NB4 (cell line): Measurements from ENCODE around the gene KIAA1210.

Experiments
- CTCF ChIP-seq: IDR thresholded peaks from one replicate; pipeline ENCODE4 v1.5.1; 2012; ENCODE audit warnings: low read depth, low read length
- POLR2A ChIP-seq: IDR thresholded peaks from 2 replicates; pipeline ENCODE4 v1.6.1; 2011; ENCODE audit warnings: mild to moderate bottlenecking; ENCODE audit not compliant: insufficient read length; ENCODE audit errors: extremely low read depth

- TF ChIP-seq CTCF = no peak
- TF ChIP-seq POLR2A = no peak
Observed at GRCh38 chrX:119107206-119107605, 20.4 kb downstream of the KIAA1210 start.
